ENCODE results near the gene FKBP10.

GRCh38 chr17:41871789-41872188 lies 59.0 kb downstream of the FKBP10 start:
- TF ChIP-seq PPARA (CRISPR knock-in tag; IDR thresholded peaks at IDR 0.05; ENCODE audit: borderline replicate concordance) (no peak), ZFP30 (CRISPR knock-in tag; IDR thresholded peaks at IDR 0.05) (no peak), CSDC2 (CRISPR knock-in tag; IDR thresholded peaks at IDR 0.05) (no peak)
